Fibroblast of lung (primary cell): ENCODE results near the gene IBA57.

Experiments
- EZH2 ChIP-seq: IDR thresholded peaks from 2 replicates; pipeline ENCODE4 v1.5.1; 2012; ENCODE audit warnings: low read length, control low read depth, mild to moderate bottlenecking; ENCODE audit errors: missing control alignments
- TF ChIP-seq, protein P1 (sequence below), 2 donors: IDR thresholded peaks in 1 of 2; conservative IDR thresholded peaks in 1 of 2; 1 replicate in 1 of 2; 2 replicates in 1 of 2; pipeline ENCODE4 v1.5.1; 2011 to 2012; ENCODE audit warnings: low read length in 2 of 2, control low read depth in 1 of 2, inconsistent platforms in 1 of 2, low read depth in 1 of 2, mild to moderate bottlenecking in 1 of 2

DNA sequence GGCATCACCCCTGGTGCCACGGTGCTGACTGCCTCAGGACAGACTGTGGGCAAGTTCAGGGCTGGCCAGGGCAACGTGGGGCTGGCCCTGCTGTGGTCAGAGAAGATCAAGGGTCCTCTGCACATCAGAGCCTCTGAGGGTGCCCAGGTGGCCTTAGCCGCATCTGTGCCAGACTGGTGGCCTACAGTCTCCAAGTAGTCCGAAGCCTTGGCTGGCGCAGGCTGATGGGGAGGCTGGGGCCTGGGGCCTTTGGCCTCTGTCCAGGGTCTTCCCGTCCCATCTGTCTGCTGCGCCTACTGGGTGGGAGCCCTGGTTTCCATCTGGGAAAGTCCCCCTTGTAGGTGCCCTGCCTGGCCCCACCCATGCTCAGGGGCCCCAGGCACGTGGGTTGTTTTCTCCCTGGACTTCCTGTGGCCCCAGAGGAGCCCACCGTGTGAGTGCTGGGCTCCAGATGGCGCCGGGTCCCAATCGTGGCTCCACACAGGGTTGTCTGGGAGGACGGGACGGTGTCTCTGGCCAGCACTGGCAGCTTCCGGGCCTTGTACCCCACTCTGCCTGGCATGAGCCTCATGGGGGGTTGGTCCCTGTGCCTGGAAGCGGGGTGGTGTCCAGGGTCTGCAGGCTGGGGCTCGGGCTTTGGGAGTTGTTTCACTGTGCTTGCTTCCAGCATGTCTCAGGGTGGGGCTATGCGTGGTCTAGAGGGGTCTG lies 9.9 kb downstream of the IBA57 start:
- TF ChIP-seq EZH2: no peak
- TF ChIP-seq, protein P1, sequence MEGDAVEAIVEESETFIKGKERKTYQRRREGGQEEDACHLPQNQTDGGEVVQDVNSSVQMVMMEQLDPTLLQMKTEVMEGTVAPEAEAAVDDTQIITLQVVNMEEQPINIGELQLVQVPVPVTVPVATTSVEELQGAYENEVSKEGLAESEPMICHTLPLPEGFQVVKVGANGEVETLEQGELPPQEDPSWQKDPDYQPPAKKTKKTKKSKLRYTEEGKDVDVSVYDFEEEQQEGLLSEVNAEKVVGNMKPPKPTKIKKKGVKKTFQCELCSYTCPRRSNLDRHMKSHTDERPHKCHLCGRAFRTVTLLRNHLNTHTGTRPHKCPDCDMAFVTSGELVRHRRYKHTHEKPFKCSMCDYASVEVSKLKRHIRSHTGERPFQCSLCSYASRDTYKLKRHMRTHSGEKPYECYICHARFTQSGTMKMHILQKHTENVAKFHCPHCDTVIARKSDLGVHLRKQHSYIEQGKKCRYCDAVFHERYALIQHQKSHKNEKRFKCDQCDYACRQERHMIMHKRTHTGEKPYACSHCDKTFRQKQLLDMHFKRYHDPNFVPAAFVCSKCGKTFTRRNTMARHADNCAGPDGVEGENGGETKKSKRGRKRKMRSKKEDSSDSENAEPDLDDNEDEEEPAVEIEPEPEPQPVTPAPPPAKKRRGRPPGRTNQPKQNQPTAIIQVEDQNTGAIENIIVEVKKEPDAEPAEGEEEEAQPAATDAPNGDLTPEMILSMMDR (conservative IDR thresholded peaks at IDR 0.05 in 1 of 2, IDR thresholded peaks at IDR 0.05 in 1 of 2; ENCODE audit: low read depth in 1 of 2, low read length in 2 of 2): no peak
